SK-N-SH treated with all-trans-retinoic acid at 6 μM for 48 hours (cell line): ENCODE data around the gene SGPP2.

Experiments used
- CREB5 ChIP-seq: fragments of 250-450 bp; sonication (Bioruptor Pico); IDR thresholded peaks from 2 replicates; pipeline ENCODE4 v1.5.1; 2020; ENCODE audit warnings: low read depth, mild to moderate bottlenecking, moderate library complexity
- CSDC2 ChIP-seq: fragments of 250-450 bp; sonication (Bioruptor Pico); IDR thresholded peaks from 2 replicates; pipeline ENCODE4 v1.5.0; 2020; ENCODE audit warnings: mild to moderate bottlenecking, moderate library complexity
- GLIS3 ChIP-seq: fragments of 250-450 bp; sonication (Bioruptor Pico); IDR thresholded peaks from 2 replicates; pipeline ENCODE4 v1.5.0; 2020; ENCODE audit warnings: mild to moderate bottlenecking, moderate library complexity
- OSR1 ChIP-seq: fragments of 250-450 bp; sonication (Bioruptor Pico); IDR thresholded peaks from 2 replicates; pipeline ENCODE4 v1.8.0; 2022; ENCODE audit warnings: moderate library complexity, mild to moderate bottlenecking, inconsistent platforms
- RARB ChIP-seq: fragments of 250-450 bp; sonication (Bioruptor Pico); IDR thresholded peaks from 2 replicates; pipeline ENCODE4 v1.8.0; 2021; ENCODE audit warnings: mild to moderate bottlenecking, moderate library complexity
- ZFP3 ChIP-seq: fragments of 250-450 bp; sonication (Bioruptor Pico); IDR thresholded peaks from 2 replicates; pipeline ENCODE4 v1.5.0; 2020; ENCODE audit warnings: mild to moderate bottlenecking, moderate library complexity
- ZFP30 ChIP-seq: fragments of 450-650 bp; formaldehyde crosslinking; IDR thresholded peaks from 2 replicates; pipeline ENCODE4 v1.5.0; 2022; ENCODE audit warnings: mild to moderate bottlenecking, moderate library complexity
- ZNF565 ChIP-seq: fragments of 450-650 bp; formaldehyde crosslinking; conservative IDR thresholded peaks from 2 replicates; pipeline ENCODE4 v1.5.0; 2020; ENCODE audit warnings: low read depth, mild to moderate bottlenecking, moderate library complexity

GRCh38 chr2:222423632-222424275, 589 bp upstream of the SGPP2 start:
- TF ChIP-seq CREB5 (no peak), ZFP3 (CRISPR knock-in tag) (no peak), ZNF565 (CRISPR knock-in tag) (no peak), RARB (CRISPR knock-in tag) (no peak), GLIS3 (CRISPR knock-in tag) (no peak), OSR1 (CRISPR knock-in tag) (no peak), CSDC2 (CRISPR knock-in tag) (no peak), ZFP30 (CRISPR knock-in tag) (no peak)
